Measurements from ENCODE around the gene NTRK2. TPM values are rescaled to one million over a fixed set of nuclear protein-coding genes. Genes with fewer than 3 reads are reported as not detected.

Gene NTRK2
- total RNA-seq, 6 experiments from 2014 or later = 0.18 to 0.49 (median 0.30) TPM

DNA sequence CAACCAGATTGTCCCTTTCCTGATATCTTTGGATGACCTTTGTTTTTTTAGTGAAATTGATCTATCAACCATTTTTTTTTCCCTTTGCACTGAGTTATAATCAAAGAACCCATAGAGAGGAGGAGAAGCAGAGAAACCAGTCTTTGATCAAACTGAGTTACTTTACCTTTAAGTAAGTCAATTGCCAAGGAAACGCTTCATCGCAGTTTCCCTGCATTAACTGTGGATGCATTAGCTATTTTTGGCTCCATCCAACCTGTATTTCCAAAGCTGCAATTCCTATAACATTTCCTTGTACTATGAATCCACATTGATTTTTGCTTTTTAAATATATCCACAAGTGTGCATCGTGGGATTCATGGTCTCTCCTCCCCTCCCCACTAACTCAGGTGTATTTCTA lies 268.1 kb downstream of the NTRK2 start:
- DNase-seq (no peak), ATAC-seq (no peak)
- no peak overlapping the region for H3K27ac ChIP-seq
- intact Hi-C loops (cut with DNase I) = no loop called here
- TF ChIP-seq, protein P1, sequence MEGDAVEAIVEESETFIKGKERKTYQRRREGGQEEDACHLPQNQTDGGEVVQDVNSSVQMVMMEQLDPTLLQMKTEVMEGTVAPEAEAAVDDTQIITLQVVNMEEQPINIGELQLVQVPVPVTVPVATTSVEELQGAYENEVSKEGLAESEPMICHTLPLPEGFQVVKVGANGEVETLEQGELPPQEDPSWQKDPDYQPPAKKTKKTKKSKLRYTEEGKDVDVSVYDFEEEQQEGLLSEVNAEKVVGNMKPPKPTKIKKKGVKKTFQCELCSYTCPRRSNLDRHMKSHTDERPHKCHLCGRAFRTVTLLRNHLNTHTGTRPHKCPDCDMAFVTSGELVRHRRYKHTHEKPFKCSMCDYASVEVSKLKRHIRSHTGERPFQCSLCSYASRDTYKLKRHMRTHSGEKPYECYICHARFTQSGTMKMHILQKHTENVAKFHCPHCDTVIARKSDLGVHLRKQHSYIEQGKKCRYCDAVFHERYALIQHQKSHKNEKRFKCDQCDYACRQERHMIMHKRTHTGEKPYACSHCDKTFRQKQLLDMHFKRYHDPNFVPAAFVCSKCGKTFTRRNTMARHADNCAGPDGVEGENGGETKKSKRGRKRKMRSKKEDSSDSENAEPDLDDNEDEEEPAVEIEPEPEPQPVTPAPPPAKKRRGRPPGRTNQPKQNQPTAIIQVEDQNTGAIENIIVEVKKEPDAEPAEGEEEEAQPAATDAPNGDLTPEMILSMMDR (IDR thresholded peaks at IDR 0.05) = no peak
- no peak for TF ChIP-seq POLR2A (IDR thresholded peaks at IDR 0.05)
- H3K36me3 ChIP-seq = no peaks in the 10 kb centered on the region
- no peaks in the 10 kb centered on the region for H3K9me3 ChIP-seq
- H3K27me3 ChIP-seq = no peaks in the 10 kb centered on the region
- no peaks in the 10 kb centered on the region for H3K4me1 ChIP-seq
- 36% methylated on average over 3 of the region's 3 CpGs for WGBS (ENCODE audit: insufficient coverage, low coverage, low lambda C conversion rate, missing lambda C conversion rate)
- H3K4me3 ChIP-seq = no peak overlapping the region

DNA sequence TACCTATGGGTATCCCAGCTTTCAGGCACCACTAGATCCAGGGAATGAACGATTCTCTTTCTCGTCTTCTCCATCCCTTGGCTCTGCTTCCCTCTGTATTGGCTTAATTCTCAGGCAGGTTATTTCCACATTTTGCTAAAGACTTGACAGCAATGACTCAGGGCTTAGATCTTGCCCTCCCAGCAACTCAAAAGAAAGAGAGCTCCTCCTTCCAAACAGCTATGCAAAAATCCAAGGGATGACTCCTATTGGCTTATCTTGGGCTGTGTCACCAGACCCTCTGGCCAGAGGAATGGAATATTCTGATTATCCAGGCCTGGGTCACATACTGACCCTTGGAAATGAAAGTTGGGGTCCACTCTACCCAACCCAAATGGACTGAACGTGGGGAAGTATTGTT lies 270.2 kb downstream of the NTRK2 start:
- WGBS (ENCODE audit: insufficient coverage, low coverage, low lambda C conversion rate, missing lambda C conversion rate) = 61% methylated on average over 3 of the region's 3 CpGs

DNA sequence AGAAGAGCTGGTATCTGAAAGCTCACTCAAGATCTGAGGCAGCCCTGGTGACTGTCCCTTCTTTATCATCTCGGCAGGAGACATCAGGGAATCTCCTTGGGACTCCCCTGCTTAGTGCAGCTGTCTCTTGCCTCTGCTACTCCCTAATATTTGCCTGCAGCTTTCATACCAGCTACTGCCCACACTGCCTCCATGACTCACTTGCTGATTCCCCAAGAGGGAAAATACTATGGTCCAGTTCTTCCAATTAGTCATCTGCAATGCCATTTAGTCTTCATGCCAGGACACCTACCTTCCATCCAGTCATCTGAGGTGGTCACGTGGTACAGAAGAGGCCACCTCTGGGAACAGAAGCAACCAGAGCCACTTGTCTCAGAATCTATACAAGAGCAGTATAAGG lies 270.8 kb downstream of the NTRK2 start:
- H3K9me3 ChIP-seq = no peaks in the 10 kb centered on the region
- H3K4me1 ChIP-seq = no peaks in the 10 kb centered on the region
- no peak for ATAC-seq
- intact Hi-C loops (cut with DNase I) = no loop called here
- H3K27ac ChIP-seq = no peak overlapping the region
- no peak overlapping the region for H3K4me3 ChIP-seq
- TF ChIP-seq POLR2A (IDR thresholded peaks at IDR 0.05) = no peak
- H3K27me3 ChIP-seq = no peaks in the 10 kb centered on the region
- 26% methylated on average over 2 of the region's 2 CpGs for WGBS (ENCODE audit: insufficient coverage, low coverage, low lambda C conversion rate, missing lambda C conversion rate)
- no peak for DNase-seq
- no peaks in the 10 kb centered on the region for H3K36me3 ChIP-seq

More for the DNA sequence above, 270.2 kb downstream of the NTRK2 start:
- Histone ChIP-seq H3K4me3 (no peak overlapping the region), H3K36me3 (no peaks in the 10 kb centered on the region), H3K27me3 (no peaks in the 10 kb centered on the region), H3K27ac (no peak overlapping the region), H3K9me3 (no peaks in the 10 kb centered on the region), H3K4me1 (no peaks in the 10 kb centered on the region)
- intact Hi-C loops (cut with DNase I) = no loop called here
- TF ChIP-seq POLR2A (IDR thresholded peaks at IDR 0.05) = no peak
- TF ChIP-seq, protein P1 (IDR thresholded peaks at IDR 0.05) = no peak
- no peak for ATAC-seq
- no peak for DNase-seq

DNA sequence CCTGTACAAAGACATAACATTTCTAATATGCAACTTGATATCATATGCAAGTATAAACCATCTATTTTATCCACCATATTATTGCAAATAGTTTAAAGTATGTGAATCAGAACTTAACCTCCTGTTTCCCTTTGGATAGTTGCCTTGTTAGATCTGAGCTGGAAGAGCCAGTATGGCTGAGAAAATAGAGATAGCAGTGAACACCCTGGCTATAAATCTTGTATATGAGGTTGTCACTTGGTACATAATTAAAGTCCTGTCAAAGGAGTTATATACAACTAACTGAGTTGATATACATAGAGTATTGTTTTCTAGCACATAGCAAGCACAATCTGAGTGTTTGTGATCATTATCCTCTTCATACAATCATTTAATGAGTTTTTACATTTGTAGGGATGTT lies 272.3 kb downstream of the NTRK2 start:
- TF ChIP-seq, protein P1 (IDR thresholded peaks at IDR 0.05) = no peak
- no peak for TF ChIP-seq POLR2A (IDR thresholded peaks at IDR 0.05)
- ATAC-seq = no peak
- no peaks in the 10 kb centered on the region for H3K9me3 ChIP-seq
- DNase-seq = no peak
- intact Hi-C loops (cut with DNase I) = no loop called here
- H3K4me3 ChIP-seq = no peak overlapping the region
- H3K27ac ChIP-seq = no peak overlapping the region
- no peaks in the 10 kb centered on the region for H3K27me3 ChIP-seq
- no peaks in the 10 kb centered on the region for H3K36me3 ChIP-seq
- H3K4me1 ChIP-seq = no peaks in the 10 kb centered on the region

DNA sequence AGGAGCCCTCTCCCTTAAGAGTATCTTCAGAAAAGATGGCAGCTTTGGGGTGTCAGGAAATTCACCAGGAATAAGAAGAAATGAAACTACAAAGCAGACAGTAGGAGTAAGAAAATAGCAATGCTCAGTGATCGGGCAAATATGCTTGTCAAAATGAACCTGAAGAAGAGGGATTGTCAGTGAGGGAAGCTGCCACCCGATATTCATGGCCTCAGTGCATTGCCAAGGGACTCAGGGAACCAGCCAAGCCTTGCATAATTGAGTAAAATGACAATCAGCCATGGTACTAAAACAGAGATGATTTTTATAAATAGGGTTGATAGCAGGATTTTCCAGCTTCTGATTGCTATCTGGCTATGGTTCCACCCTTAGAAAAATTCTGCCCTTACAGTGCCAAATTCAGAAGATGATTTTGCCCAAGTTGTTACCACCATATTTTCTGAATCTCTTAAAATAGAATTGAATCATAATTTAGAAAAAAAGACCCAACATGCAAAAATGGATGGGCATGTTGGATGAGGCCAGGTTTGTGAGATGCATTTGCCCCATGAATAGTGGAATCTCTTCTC lies 274.0 kb downstream of the NTRK2 start:
- ATAC-seq (no peak), DNase-seq (no peak)
- Histone ChIP-seq H3K4me1 (no peaks in the 10 kb centered on the region), H3K4me3 (no peak overlapping the region), H3K27me3 (no peaks in the 10 kb centered on the region), H3K9me3 (no peaks in the 10 kb centered on the region), H3K27ac (no peak overlapping the region), H3K36me3 (no peaks in the 10 kb centered on the region)
- no peak for TF ChIP-seq POLR2A (IDR thresholded peaks at IDR 0.05)
- TF ChIP-seq, protein P1 (IDR thresholded peaks at IDR 0.05) = no peak
- 100% methylated on average over 1 of the region's 2 CpGs for WGBS (ENCODE audit: insufficient coverage, low coverage, low lambda C conversion rate, missing lambda C conversion rate)
- intact Hi-C loops (cut with DNase I) = no loop called here
